ENCODE data around the gene ELFN2. TPM values are rescaled to one million over a fixed set of nuclear protein-coding genes. Genes with fewer than 3 reads are reported as not detected.

ELFN2 gene
- total RNA-seq, 2 donors from 2014 or later: 1.6 TPM; not detected in 1

- H3K36me3 ChIP-seq (replicated peaks in 1 of 2; ENCODE audit: insufficient read depth in 1 of 2, low read depth in 2 of 2): no peaks in the 10 kb centered on the region
- no peak for DNase-seq
- no peak overlapping the region for H3K4me3 ChIP-seq
- whole genome bisulfite sequencing, 2 donors: 79 to 80% methylated on average over 12 to 13 of the region's 13 CpGs
- no peaks in the 10 kb centered on the region for H3K4me1 ChIP-seq
- no peaks in the 10 kb centered on the region for H3K9me3 ChIP-seq
- TF ChIP-seq CTCF (IDR thresholded peaks at IDR 0.05) (no peak), POLR2A (IDR thresholded peaks at IDR 0.05) (no peak)
- intact Hi-C loops (cut with DNase I): no loop called here
- H3K27ac ChIP-seq: no peak overlapping the region
- no peak for ATAC-seq
- no peaks in the 10 kb centered on the region for H3K27me3 ChIP-seq
These were observed 82.4 kb downstream of the ELFN2 start for GRCh38 chr22:37344735-37345449.

GRCh38 chr22:37343863-37344734 lies 83.2 kb downstream of the ELFN2 start:
- ATAC-seq: no peak
- DNase-seq: no peak
- TF ChIP-seq POLR2A (IDR thresholded peaks at IDR 0.05) (no peak), CTCF (IDR thresholded peaks at IDR 0.05) (no peak)
- Histone ChIP-seq H3K9me3 (no peaks in the 10 kb centered on the region), H3K36me3 (replicated peaks in 1 of 2; ENCODE audit: insufficient read depth in 1 of 2, low read depth in 2 of 2) (no peaks in the 10 kb centered on the region), H3K4me3 (no peak overlapping the region), H3K27ac (no peak overlapping the region), H3K4me1 (no peaks in the 10 kb centered on the region), H3K27me3 (no peaks in the 10 kb centered on the region)
- intact Hi-C loops (cut with DNase I): no loop called here
- 56 to 59% methylated on average over 10 to 16 of the region's 17 CpGs for whole genome bisulfite sequencing, 2 donors

- no peak for TF ChIP-seq CTCF (IDR thresholded peaks at IDR 0.05)
- TF ChIP-seq POLR2A (IDR thresholded peaks at IDR 0.05): no peak
- intact Hi-C loops (cut with DNase I): no loop called here
- no peaks in the 10 kb centered on the region for H3K27me3 ChIP-seq
- DNase-seq (no peak), ATAC-seq (no peak)
- 59 to 62% methylated on average over 11 of the region's 11 CpGs for WGBS, 2 donors
- H3K27ac ChIP-seq: no peak overlapping the region
- H3K4me1 ChIP-seq: no peaks in the 10 kb centered on the region
- H3K4me3 ChIP-seq: no peak overlapping the region
- no peaks in the 10 kb centered on the region for H3K9me3 ChIP-seq
- no peaks in the 10 kb centered on the region for H3K36me3 ChIP-seq (replicated peaks in 1 of 2; ENCODE audit: insufficient read depth in 1 of 2, low read depth in 2 of 2)
These were observed 83.9 kb downstream of the ELFN2 start for GRCh38 chr22:37343348-37343747.

GRCh38 chr22:37342065-37342464 lies 85.2 kb downstream of the ELFN2 start:
- no peak overlapping the region for H3K27ac ChIP-seq
- TF ChIP-seq CTCF (IDR thresholded peaks at IDR 0.05) (no peak), POLR2A (IDR thresholded peaks at IDR 0.05) (no peak)
- WGBS, 2 donors: 72 to 77% methylated on average over 6 of the region's 6 CpGs
- H3K36me3 ChIP-seq (replicated peaks in 1 of 2; ENCODE audit: insufficient read depth in 1 of 2, low read depth in 2 of 2): no peaks in the 10 kb centered on the region
- intact Hi-C loops (cut with DNase I): no loop called here
- no peaks in the 10 kb centered on the region for H3K9me3 ChIP-seq
- no peaks in the 10 kb centered on the region for H3K4me1 ChIP-seq
- ATAC-seq (no peak), DNase-seq (no peak)
- no peaks in the 10 kb centered on the region for H3K27me3 ChIP-seq
- H3K4me3 ChIP-seq: no peak overlapping the region
